ENCODE measurements around the gene GCAT. TPM values are rescaled to one million over a fixed set of nuclear protein-coding genes. Genes with fewer than 3 reads are reported as not detected.

GCAT gene
- total RNA-seq, 4 donors from 2014 or later: 10.3 to 39.8 (median 21.5) TPM

GRCh38 chr22:37822079-37822833 is 14.5 kb downstream of the GCAT start:
- no peak for DNase-seq (ENCODE audit: low spot score in 2 of 2)
- Histone ChIP-seq H3K9me3 (no peaks in the 10 kb centered on the region), H3K36me3 (no peaks in the 10 kb centered on the region), H3K27me3 (peaks cover 0 to 58% of the 10 kb centered on the region in 2 donors), H3K4me1 (peaks cover 0 to 27% (median 14%) of the 10 kb centered on the region in 4 donors), H3K4me3 (no peak overlapping the region), H3K27ac (no peak overlapping the region)
- TF ChIP-seq POLR2A (IDR thresholded peaks at IDR 0.05) (no peak), EP300 (IDR thresholded peaks at IDR 0.05) (no peak), CTCF (IDR thresholded peaks at IDR 0.05) (no peak)
- WGBS, 2 donors: 40 to 42% methylated on average over 8 of the region's 8 CpGs

- Histone ChIP-seq H3K9me3 (no peaks in the 10 kb centered on the region), H3K4me3 (no peak within 1 kb of the TSS), H3K27ac (no peak within 1 kb of the TSS), H3K4me1 (peaks cover 0 to 16% (median 6%) of the 10 kb centered on the region in 4 donors), H3K36me3 (peaks cover 0 to 4% (median 0%) of the 10 kb centered on the region in 3 donors), H3K27me3 (peaks cover 0 to 58% of the 10 kb centered on the region in 2 donors)
- DNase-seq (ENCODE audit: low spot score in 2 of 2): no peak
- TF ChIP-seq POLR2A (IDR thresholded peaks at IDR 0.05) (no peak), EP300 (IDR thresholded peaks at IDR 0.05) (no peak), CTCF (IDR thresholded peaks at IDR 0.05) (no peak)
- WGBS, 2 donors: 51 to 75% methylated on average over 17 to 20 of the region's 21 CpGs
These were observed 15.6 kb downstream of the GCAT start, which contains the start of gene GALR3 for GRCh38 chr22:37823134-37823985. TSS of gene GALR3 (plus strand) at chr22:37823382. CDS start at chr22:37823407, 25 bp downstream.

GRCh38 chr22:37824674-37825641 is 17.2 kb downstream of the GCAT start:
- Histone ChIP-seq H3K27me3 (peaks cover 0 to 47% of the 10 kb centered on the region in 2 donors), H3K9me3 (no peaks in the 10 kb centered on the region), H3K27ac (no peak overlapping the region), H3K4me3 (peak overlapping the region in 1 of 4 donors; percentile 33), H3K4me1 (peaks cover 0 to 6% (median 0%) of the 10 kb centered on the region in 4 donors), H3K36me3 (peaks cover 0 to 20% (median 0%) of the 10 kb centered on the region in 3 donors)
- no peak for TF ChIP-seq CTCF (IDR thresholded peaks at IDR 0.05)
- no peak for TF ChIP-seq POLR2A (IDR thresholded peaks at IDR 0.05)
- no peak for TF ChIP-seq EP300 (IDR thresholded peaks at IDR 0.05)
- DNase-seq (ENCODE audit: low spot score in 2 of 2): no peak
- WGBS, 2 donors: 0 to 20% methylated on average over 25 to 54 of the region's 135 CpGs

GRCh38 chr22:37827056-37827455 is 19.3 kb downstream of the GCAT start:
- no peak overlapping the region for H3K4me3 ChIP-seq
- no peak overlapping the region for H3K27ac ChIP-seq
- DNase-seq (ENCODE audit: low spot score in 2 of 2): no peak
- 29 to 43% methylated on average over 9 of the region's 9 CpGs for WGBS, 2 donors
- peaks cover 0 to 6% (median 0%) of the 10 kb centered on the region in 4 donors for H3K4me1 ChIP-seq
- H3K27me3 ChIP-seq: peaks cover 0 to 29% of the 10 kb centered on the region in 2 donors
- H3K36me3 ChIP-seq: peaks cover 0 to 41% (median 14%) of the 10 kb centered on the region in 3 donors
- H3K9me3 ChIP-seq: no peaks in the 10 kb centered on the region
- no peak for TF ChIP-seq CTCF (IDR thresholded peaks at IDR 0.05)
- TF ChIP-seq POLR2A (IDR thresholded peaks at IDR 0.05): no peak
- TF ChIP-seq EP300 (IDR thresholded peaks at IDR 0.05): no peak
